HG03066 (cell line): ENCODE measurements around the gene TMF1.

Experiments
- ATAC-seq: cut with Tn5 transposase; IDR thresholded peaks from one replicate; pipeline ENCODE4 v1.9.1; 2021; ENCODE audit warnings: low read depth; ENCODE audit not compliant: unreplicated experiment

TMF1 gene, protein sequence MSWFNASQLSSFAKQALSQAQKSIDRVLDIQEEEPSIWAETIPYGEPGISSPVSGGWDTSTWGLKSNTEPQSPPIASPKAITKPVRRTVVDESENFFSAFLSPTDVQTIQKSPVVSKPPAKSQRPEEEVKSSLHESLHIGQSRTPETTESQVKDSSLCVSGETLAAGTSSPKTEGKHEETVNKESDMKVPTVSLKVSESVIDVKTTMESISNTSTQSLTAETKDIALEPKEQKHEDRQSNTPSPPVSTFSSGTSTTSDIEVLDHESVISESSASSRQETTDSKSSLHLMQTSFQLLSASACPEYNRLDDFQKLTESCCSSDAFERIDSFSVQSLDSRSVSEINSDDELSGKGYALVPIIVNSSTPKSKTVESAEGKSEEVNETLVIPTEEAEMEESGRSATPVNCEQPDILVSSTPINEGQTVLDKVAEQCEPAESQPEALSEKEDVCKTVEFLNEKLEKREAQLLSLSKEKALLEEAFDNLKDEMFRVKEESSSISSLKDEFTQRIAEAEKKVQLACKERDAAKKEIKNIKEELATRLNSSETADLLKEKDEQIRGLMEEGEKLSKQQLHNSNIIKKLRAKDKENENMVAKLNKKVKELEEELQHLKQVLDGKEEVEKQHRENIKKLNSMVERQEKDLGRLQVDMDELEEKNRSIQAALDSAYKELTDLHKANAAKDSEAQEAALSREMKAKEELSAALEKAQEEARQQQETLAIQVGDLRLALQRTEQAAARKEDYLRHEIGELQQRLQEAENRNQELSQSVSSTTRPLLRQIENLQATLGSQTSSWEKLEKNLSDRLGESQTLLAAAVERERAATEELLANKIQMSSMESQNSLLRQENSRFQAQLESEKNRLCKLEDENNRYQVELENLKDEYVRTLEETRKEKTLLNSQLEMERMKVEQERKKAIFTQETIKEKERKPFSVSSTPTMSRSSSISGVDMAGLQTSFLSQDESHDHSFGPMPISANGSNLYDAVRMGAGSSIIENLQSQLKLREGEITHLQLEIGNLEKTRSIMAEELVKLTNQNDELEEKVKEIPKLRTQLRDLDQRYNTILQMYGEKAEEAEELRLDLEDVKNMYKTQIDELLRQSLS

DNA sequence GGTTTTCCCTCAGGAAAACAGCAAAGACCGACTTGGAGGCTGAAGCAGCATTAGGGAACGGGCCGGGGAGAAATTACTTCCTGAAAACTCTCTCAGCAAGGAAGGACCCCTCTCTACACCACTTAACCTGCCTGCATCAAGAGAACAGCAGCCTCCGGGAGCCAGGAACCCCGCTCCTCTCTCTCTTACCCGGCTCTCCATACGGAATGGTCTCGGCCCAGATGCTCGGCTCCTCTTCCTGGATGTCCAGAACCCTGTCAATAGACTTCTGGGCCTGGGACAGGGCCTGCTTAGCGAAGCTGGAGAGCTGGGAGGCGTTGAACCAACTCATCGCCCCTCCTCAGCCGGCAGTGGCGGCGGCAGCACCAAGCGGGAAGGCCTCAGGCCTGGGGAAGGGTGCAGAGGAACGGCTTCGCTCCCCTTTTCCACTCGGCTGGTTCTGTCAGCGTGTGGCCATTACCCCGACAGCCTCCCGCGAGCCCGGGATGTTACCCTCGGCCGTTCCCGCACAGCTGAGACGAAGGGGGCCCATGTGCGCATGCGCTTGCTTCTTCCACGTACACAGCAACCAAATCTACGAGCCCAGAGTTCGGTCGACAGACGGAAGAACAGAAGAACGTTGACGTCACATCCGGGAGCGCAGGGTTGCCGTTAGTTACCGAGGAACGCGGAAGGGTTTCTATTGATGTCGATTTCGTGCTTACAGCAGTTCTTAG, at the start of gene TMF1:
Gene TMF1 (minus strand): TSS at position 578 of the 716 bp plus-strand sequence. CDS start 247 bp downstream, at position 331.
- peak; percentile 96 for ATAC-seq

DNA sequence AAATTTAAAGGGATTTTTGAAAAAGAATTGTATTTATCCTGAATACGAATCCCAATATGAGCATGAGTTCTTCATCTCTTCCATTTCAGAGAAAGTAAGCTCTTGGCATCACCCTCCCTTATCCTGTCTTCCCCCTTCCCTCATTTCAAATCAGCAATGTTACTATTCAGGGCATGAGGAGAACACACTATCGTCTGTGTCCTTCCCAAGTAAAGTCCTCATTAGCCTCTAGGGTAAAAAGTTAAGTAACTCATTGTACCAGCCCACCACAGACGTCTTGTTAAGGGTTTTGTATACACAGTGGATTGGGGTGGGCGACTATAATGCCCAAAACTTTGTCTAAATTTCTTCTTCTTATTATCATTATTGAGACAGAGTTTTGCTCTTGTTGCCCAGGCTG, 47.4 kb upstream of the TMF1 start:
- ATAC-seq = no peak

DNA sequence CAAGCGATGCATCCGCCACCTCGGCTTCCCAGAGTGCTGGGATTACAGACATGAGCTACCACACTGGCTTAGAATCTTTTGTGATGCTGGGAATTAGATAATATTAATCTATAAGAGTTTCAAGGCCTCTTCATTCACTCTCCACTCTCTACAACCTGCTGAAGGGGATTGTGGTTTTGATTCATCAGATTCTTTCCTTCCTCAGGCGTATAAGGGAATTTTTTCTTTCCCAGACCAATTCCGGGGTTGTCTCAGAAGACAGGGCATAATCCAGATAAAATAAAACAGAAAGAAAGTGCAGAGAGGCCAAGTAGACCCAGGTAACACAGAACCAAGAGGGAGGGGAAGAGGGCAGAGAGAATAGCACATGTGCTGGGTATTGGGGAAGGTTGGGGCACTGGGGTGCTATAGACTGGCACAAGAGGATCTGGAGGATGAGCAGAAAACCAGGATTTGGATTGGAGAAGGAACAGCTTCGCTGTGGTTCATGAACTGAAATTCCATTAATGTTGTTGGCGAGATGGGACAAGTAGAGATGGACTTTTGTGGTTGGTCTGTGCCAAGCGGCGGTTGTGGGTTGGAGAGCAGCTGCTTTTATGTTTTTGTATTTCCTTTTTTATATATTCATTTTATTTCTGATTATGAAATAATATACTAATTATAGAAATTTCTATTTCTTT, 45.4 kb upstream of the TMF1 start:
- no peak for ATAC-seq

DNA sequence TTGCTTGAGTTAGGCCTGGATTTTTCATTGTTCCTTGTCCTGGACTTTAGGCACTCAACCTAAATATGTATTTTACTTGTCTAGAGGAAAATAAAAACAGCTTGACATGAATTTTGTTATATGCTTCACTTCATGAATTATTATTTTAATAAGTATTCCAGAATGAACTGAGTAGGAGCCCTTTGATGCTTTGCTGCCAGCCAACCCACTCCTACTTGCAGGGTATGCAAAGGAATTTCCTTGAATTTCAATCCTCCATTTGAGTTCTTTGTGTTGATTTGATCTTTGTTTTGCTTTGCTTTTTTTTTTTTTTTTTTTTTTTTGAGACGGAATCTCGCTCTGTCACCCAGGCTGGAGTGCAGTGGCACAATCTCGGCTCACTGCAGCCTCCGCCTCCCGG, 44.2 kb upstream of the TMF1 start:
- ATAC-seq = no peak

DNA sequence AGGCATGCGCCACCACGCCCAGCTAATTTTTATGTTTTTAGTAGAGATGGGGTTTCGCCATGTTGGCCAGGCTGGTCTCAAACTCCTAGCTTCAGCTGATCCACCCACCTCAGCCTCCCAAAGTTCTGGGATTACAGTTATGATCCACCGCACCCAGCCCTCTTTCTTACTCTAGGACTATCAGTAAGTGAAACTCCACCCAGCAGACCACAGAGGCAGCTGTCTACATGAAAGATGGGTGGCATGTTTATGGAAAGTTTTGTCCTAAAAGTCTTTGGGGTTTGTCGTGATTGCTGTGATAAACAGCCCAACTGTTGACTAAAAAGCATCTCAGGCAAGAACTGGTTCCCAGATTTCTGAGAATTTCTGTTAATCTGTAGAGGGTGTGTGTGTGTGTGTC, 43.5 kb upstream of the TMF1 start:
- ATAC-seq = no peak

DNA sequence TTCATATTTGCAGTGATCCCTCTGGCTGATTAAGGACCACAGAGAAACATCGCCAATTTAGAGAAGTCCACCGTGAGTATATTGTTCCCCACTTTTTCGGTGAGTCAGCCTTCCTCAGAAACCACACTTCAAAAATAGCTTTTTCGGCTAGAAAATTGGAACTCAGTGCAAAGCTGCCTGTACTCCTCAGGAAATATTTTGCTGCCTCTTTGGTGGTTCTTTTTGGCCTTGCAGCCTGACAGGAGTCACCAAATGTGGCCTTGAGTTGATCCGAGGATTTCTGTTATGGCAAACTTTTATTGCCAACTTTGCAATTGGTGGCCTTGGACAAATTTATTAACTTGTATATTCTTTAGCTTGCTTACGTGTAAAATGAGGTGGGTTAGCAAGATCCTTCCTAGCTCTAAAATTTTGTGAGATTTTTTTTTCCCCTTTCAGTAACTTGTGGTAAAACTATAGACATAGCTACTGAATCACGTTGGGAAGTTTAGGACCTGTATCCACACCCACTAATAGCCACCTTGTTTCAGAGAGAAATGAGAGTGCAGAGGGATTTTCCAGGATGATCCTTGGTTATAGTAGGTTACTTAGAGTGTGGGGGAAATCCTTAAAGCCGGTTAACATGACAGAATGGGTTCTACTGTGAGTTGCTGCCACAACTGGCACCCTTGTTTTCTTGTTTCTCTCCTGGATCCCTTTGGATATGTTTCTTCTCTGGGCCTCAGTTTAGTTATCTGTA, 42.5 kb upstream of the TMF1 start:
- ATAC-seq = no peak

DNA sequence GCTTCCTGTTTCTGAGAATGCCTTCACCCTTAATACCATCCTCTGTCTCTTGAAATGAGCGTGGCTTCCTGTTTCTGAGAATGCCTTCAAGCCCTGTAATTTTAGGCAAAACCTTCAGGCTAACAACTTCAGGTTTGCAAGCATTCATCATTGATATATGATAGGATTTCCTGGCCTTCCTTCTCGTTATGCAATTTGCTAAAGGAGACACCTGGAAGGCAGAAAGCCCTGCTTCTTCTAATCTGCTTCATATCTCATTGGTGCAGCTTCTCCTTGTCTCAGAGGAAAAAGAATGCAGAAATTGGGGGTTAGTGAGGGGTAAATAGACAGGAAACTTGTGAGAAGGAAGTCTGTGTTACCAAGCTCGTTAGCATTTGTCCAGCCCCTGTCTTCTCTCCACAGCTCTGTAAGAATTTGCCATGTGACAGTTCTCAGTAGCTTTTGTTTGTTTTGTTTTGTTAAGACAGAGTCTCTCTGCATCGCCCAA, 39.9 kb upstream of the TMF1 start:
- peak; percentile 66 for ATAC-seq

DNA sequence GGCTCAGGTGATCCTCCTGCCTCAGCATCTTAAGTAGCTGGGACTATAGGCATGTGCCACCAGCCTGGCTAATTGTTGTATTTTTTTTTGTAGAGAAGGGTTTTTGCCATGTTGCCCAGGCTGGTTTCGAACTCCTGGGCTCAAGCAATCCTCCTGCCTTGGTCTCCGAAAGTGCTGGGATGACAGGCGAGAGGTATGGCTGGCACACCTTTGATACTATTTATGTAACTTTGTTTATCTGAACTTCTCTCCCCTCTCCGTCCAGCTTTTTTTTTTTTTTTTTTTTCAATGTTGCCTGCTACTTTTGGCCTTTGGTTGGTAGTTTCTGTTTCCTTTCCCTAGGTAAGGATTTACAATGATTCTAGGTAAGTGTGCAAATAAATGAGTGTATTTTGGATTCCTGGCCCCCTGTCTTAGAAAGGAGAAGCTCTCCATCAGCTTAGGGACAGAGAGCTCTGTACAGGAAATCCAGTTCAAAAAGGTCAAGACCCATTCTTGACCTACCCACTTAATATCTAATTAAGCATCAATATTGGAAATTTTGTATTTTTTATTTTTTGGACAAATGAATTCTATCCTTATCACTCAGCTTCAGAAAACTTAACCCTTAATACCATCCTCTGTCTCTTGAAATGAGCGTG, 39.4 kb upstream of the TMF1 start:
- ATAC-seq = peak; percentile 1

DNA sequence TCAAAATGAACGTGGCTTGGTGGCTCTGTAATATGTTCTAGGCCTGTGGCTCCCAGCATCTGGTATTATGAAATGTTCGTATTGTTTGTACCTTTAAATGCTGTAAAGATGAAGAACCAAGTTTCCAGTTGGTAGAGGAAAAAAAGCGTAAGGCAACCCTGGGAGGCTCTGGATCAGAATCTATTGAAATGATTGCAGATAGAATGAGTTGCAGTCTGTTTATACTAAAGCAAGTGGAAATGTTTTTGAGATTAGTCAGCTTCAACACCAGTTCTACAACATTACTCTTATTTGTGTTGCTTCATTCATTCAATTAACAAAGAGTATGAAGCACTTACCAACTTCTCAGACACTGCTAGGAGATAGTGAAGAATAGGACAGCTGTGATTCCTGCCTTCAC, 37.9 kb upstream of the TMF1 start:
- ATAC-seq = no peak

DNA sequence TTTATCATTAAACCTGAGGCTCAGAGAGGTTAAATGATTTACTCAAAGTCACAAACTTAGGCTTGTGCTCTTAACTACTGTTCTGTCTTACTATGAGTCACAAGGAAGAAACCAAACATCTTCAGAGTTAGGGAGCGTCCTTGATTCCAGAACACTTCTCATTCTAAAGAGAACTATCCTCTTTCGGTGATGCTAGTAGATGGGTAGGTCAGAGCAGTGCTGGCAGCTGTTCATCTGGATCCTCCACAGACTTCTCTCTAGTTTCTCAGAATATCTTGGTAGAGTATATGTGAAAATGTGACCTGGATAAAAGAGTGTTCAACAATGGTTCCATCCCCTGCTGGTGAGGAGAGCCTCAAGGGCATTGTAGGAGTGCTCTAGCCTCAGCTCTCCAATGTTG, 35.9 kb upstream of the TMF1 start:
- no peak for ATAC-seq

DNA sequence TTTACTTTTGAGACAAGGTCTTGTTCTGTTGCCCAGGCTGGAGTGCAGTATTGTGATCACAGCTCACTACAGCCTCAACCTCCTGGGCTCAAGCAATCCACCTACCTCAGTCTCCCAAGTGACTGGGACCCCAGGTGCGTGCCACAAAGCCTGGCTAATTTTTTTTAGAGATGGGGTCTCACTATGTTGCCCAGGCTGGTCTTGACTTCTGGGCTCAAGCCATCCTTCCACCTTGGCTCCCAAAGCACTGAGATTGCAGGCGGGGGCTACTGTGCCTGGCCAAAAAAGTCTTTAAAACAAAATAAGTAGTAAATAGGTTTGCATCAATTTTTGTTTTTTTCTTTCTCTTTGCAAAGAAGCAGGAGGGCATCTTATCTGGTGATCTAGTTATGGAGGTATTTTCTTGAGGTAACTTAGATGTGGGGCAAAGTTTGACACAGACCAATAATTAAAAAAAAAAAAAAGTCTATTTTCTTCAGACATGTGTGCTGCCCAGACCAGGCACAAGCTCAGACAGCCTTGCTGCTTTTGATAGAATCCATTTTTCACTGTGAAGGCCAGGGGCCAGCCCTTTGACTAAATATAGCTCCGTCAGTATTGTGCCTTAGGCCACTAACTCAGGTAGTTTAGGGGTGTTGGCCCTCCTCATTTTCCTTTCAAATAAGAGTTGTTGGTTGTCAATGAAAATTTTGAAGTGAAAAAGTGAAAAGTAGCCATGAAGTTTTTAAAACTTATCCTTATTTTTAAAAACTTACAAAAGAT, 35.1 kb upstream of the TMF1 start:
- no peak for ATAC-seq

DNA sequence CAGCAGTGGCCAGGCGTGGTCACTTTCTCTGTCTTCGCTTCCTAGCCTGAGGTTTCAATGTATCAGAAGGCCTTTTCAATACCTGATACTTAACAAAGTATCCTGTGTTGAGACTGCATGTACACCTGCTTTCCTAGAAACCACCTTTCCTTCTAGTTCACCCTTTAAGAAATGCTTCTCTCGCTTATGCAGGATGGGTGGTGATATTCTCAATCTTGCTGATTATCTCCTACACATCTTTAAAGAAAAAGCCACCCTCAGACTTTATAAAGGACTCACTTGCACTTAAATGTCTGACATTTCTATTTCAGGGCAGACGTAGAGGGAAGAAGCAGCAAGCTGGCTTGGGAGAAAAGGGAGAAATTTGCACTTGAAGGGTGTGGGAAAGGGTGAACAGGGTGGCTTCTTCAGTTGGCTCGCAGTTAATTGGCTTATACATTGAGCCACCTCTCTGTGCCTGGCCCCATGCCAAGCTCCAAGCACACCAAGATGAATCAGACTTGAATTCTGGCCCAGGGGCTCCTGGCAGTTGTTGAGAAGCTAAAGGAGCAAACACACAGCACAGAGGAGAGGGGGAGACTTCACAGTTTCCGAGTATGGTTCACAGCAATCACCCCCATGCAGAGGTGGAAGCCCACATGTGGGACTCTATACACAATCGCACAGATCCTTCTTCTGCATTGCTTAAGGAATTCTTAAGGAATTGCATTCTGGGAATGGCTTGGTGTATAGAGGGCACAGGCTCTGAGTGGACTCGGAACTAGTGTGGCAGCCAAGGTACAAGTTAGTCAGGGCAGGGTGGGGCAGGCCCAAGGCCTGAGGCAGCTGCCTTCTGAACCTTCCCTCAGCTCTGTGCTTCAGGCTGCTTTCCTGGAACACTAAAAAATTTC, 33.9 kb upstream of the TMF1 start:
- no peak for ATAC-seq

DNA sequence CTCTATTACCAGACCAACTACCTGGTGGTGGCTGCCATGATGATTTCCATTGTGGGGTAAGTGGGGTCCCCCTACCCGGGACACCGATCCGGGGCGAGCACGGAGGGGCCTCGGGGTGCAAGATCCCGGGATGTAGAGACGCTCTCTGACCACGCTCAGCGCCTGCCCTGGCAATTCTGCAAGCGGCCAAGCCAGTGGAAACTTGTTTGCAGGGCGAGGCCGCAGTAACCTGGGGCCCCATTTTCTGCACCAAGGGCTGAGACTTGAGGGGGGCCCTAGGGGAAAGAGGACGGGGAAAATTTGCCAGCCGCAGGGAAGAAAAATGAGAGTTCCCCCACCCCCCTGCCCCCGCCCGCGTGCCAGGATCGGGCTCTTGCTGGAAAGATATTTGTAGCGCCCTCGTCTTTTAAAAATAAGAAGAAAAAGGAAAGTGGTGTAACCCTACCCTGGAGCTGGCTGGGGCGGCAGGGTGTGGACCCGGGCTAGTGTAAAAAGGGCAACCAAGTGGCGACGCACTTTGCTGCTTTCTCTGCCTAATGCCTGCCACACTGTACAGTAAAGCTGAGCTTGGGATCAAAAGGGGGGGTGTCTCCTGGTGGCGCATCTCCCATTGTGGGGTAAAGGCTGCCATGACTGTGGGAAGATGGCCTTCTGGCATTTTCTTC, 33.2 kb upstream of the TMF1 start:
- ATAC-seq = no peak

DNA sequence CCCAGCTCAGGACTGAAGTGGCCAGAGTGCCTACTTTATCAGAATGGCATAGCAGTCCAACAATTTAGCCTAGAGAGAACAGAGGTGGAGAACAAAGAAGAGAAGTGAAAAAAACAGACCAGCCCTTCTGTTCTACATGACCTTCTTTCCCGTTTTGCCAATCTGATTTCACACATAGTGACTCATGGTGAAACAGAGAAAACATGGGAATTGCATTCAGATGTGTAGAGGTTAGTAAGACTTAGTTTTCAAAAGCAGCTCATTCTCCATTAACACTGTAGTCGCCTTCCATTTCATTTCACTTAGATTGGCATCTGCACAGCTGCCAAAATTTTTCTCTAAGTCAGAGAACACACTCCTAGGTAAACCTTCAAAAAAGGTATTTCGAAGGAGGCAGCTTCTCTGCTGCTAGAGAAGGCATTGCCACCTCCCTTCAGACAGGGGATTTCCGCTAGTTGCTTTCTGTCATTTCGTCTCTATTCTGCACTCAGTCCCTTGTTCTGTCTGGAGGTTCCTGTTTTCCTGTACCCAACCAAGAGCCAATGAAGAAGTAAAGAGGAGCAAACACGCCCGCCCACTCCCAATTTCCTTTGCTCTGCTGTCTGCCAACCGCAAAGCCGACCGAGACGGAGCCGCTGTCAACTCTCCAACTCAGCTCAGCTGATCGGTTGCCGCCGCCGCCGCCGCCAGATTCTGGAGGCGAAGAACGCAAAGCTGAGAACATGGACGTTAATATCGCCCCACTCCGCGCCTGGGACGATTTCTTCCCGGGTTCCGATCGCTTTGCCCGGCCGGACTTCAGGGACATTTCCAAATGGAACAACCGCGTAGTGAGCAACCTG, 32.4 kb upstream of the TMF1 start, which contains the start of gene ARL6IP5:
Gene ARL6IP5 (plus strand): TSS at position 612 of the 842 bp plus-strand sequence. CDS start 111 bp downstream, at position 723.
- peak; percentile 44 for ATAC-seq

DNA sequence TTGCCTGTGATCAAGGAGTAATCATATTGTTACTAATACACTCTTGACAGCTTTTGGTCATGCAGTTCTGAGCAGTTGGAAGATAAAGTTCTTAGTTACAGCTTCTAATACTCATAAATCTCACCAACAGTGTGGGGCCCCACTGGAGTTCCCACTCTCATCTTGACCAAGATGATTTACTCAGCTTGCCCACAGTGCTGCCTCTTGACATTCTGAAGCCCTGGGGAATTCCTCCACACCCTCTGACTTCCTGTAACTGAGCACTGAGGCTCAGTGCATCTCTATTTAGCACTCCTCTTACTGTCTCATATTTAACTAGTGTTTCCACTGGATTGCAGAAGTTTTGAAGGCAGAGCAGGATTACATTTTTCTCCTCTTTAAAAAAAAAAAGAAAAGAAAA, 30.7 kb upstream of the TMF1 start:
- peak; percentile 46 for ATAC-seq
